Measurements from ENCODE around the gene LRRN3.

GRCh38 chr7:111071556-111071955 lies 19.4 kb upstream of the LRRN3 start:
- TF ChIP-seq EZH2 (IDR thresholded peaks at IDR 0.05; ENCODE audit: low read depth) (no peak), CTCF (conservative IDR thresholded peaks at IDR 0.05) (no peak)

Measured in PC-9 (cell line).